Testis (tissue), 2 donors: Measurements from ENCODE around the gene MRPS24.

Source experiments
- POLR2A ChIP-seq: fragments of 450-650 bp; IDR thresholded peaks from one replicate; pipeline ENCODE4 v1.6.1; 2017; ENCODE audit warnings: antibody characterized with exemption, mild to moderate bottlenecking, moderate library complexity
- TF ChIP-seq, protein P1 (sequence below), 3 experiments: fragments of 450-650 bp in 2 of 3; fragments of 200-600 bp in 1 of 3; sonication (generic) in 1 of 3; IDR thresholded peaks; one replicate each; pipeline ENCODE4 v1.5.1; 2016 to 2019; ENCODE audit warnings: antibody characterized with exemption in 3 of 3, mild to moderate bottlenecking in 2 of 3, moderate library complexity in 1 of 3

DNA sequence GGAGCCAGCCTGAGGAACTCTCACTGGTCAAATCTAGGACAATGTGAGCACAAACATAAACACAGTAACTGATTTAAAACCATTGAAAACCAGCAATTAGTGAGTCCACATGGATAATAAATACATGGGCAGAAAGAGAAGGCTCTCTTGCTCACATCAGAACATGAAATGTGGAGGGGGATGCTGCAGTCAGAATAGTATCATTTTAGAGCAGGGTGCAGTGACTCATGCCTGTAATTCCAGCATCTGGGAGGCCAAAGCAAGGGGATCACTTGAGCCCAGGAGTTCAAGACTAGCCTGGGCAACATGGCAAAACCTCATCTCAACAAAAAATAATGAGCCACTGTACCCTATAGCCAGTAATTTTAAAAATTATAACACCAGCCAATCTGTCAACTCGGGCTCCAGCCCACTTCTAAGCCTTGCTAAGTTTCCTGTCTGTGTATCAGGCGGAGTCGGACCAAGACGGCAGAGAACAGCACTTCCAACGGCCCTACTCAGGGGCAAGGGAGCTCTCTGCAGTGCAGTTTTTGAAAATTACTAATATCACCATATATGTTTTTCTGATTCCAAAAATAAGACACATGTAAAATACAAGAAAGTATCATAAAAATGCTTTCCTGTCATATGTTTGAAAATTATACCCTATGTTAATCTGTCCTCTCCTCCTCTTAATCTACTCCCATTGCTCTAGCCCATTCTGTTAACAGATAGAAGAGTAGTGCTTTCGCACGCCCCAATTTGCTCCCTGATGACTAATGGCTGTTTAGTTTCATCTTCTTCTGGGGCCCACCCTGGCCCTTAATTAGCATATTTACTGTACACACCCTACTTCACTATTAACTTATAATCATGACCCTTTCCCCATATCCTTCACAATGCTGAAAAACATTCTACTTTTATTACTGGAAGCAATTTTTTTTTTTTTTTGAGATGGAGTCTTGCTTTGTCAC lies 20.0 kb upstream of the MRPS24 start:
- TF ChIP-seq, protein P1, sequence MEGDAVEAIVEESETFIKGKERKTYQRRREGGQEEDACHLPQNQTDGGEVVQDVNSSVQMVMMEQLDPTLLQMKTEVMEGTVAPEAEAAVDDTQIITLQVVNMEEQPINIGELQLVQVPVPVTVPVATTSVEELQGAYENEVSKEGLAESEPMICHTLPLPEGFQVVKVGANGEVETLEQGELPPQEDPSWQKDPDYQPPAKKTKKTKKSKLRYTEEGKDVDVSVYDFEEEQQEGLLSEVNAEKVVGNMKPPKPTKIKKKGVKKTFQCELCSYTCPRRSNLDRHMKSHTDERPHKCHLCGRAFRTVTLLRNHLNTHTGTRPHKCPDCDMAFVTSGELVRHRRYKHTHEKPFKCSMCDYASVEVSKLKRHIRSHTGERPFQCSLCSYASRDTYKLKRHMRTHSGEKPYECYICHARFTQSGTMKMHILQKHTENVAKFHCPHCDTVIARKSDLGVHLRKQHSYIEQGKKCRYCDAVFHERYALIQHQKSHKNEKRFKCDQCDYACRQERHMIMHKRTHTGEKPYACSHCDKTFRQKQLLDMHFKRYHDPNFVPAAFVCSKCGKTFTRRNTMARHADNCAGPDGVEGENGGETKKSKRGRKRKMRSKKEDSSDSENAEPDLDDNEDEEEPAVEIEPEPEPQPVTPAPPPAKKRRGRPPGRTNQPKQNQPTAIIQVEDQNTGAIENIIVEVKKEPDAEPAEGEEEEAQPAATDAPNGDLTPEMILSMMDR (IDR thresholded peaks at IDR 0.05) = no peak
- no peak for TF ChIP-seq POLR2A
